GM12873 (cell line): Measurements from ENCODE around the gene MAP3K1.

ENCODE experiments used
- TF ChIP-seq, protein P1 (sequence below): IDR thresholded peaks from 2 replicates; pipeline ENCODE4 v1.5.1; 2012; ENCODE audit warnings: low read depth, mild to moderate bottlenecking, moderate library complexity, low read length, control low read depth; ENCODE audit not compliant: insufficient read depth; ENCODE audit errors: missing control alignments

MAP3K1 gene

DNA sequence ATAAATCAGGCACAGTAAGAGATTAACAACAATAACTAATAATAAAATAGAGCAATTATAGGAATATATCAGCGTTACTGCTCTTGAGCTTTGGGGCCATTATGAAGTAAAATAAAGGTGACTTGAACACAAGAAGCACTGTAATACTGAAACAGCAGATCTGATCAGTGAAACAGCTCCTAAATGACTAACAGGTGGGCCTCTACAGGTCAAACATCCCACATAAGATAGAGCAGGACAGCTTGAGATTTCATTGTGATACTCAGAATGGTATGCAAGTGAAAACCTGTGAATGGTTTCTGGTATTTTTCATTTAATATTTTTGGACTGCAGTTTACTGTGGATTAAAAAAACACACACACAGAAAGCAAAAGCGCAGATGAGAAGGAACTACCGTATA, 24.0 kb upstream of the MAP3K1 start:
- TF ChIP-seq, protein P1, sequence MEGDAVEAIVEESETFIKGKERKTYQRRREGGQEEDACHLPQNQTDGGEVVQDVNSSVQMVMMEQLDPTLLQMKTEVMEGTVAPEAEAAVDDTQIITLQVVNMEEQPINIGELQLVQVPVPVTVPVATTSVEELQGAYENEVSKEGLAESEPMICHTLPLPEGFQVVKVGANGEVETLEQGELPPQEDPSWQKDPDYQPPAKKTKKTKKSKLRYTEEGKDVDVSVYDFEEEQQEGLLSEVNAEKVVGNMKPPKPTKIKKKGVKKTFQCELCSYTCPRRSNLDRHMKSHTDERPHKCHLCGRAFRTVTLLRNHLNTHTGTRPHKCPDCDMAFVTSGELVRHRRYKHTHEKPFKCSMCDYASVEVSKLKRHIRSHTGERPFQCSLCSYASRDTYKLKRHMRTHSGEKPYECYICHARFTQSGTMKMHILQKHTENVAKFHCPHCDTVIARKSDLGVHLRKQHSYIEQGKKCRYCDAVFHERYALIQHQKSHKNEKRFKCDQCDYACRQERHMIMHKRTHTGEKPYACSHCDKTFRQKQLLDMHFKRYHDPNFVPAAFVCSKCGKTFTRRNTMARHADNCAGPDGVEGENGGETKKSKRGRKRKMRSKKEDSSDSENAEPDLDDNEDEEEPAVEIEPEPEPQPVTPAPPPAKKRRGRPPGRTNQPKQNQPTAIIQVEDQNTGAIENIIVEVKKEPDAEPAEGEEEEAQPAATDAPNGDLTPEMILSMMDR, result no peak

DNA sequence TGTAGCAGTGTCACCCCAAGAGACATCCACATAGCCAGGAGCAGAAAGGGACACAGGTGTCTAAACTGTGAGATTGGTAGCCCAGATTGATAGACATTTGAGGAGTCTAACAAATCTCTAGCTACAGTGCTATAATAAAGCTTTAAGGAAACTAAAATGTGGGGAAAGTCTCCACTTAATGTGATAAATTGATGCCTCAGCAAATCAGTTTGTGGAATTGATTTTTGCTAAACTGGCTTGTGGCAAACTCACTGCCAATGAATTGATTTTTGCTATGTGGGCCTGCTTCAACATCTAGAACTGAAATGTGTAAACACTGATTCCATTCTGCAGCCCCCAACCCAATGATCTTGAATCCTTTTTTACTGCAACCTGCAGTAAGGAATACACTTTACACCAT, 16.8 kb upstream of the MAP3K1 start:
- TF ChIP-seq, protein P1, result no peak

DNA sequence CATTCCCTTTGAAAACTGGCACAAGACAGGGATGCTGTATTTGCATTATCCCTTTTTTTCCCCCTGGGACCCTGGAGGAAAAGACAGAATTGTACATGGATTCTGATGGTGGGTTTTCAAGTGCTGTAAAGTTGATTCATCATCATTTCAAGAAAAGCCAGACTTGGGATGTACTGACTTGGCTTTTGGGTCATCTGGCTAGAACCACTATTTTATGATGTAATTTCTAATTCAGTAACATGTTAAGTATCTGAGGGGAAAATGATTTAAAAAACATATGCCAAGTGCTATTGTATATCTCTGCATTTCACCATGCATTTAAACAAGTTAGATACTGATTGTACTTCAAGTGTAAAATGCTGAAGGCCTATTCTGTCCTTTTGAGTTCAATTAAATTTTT, 15.2 kb upstream of the MAP3K1 start:
- TF ChIP-seq, protein P1, result no peak

DNA sequence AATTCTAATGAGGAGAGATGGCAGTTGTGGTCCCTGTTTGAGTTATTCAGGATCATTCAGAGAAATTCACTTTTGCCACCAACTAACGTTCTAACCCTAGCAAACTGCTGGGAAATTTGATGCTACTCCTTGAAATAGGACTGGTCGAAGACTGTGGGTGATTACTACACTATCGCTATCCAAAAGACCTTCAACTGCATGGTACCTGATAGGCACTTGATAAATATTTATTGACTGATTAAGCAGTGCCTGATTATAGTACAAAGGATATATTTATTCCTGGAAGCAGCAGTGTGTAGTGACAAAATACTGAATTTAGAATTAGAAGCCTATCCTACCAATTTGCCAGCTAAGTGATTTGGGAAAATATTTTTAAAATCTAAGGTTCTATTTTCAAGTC, 14.1 kb upstream of the MAP3K1 start:
- TF ChIP-seq, protein P1, result no peak

DNA sequence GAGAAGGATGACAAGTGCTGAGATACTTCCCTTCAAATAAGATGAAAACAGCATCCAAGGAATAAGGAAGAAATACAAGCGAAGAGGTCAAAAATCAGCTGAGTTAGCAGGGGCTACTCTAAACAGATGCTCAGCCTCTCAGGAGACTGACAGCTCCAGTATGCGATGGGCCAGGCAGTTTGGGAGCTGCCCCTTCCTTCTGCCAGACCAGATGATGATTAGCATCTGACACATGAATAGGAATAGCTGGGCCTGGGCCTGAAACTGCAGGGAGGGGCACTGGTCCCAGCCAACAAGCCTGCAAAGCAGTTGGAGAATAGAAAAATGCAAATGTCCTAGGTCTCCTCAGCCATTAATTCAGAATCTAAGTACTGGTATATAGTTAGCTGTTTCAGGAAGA, 13.1 kb upstream of the MAP3K1 start:
- TF ChIP-seq, protein P1, result no peak

DNA sequence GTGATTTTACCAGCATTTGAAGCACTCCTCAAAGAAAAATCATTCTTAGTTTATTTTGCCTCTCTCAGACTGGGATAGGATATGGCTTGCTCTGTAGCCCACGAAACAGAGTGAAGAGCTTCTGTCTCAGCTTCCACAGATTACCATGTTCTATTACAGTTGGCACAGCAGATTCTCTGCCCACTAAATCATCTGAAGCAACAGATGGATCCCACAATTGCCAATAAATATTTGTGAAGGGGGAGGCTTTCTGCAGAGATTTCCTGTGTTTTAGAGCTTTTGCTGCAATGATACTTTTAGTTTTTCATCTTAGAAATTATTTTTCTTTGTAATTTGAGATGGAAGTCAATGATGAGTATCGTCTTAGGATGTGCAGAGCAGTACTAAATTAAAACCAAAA, 12.3 kb upstream of the MAP3K1 start:
- TF ChIP-seq, protein P1, result no peak

DNA sequence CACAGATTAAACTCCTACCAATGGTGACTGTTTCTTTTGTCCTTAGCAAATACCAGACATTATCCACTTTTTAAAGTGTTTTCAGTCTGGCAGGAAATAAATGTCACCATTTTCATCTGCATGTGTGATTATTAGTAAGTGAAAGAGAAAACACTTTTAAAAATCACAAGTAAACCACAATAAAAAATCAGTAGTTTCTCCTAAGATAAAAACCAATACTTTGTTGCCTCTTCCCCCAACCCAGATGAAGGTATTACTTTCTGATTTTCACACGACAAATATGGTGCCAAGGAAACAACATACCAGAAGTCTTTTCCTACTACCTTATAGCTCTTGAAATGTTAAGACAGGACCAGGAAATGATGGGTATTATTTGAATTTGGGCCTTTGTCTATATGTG, 11.5 kb upstream of the MAP3K1 start:
- TF ChIP-seq, protein P1, result no peak
